Astrocyte (in vitro differentiated cells and primary cell): Measurements from ENCODE around the gene PDPK1.
"Not testable (repeated sequence)": the region's sequence is repeated elsewhere in the genome, so short reads cannot be mapped to it uniquely, and the experiment has no call there.

Experiments used
- EZH2 ChIP-seq: IDR thresholded peaks from 2 replicates; pipeline ENCODE4 v1.6.1; 2012; ENCODE audit warnings: mild to moderate bottlenecking, low read length, inconsistent platforms; ENCODE audit not compliant: insufficient read depth
- TF ChIP-seq, protein P1 (sequence below): IDR thresholded peaks from 2 replicates; pipeline ENCODE4 v1.5.1; 2011; ENCODE audit warnings: low read depth, mild to moderate bottlenecking, inconsistent platforms, low read length, moderate library complexity; ENCODE audit not compliant: insufficient read depth

DNA sequence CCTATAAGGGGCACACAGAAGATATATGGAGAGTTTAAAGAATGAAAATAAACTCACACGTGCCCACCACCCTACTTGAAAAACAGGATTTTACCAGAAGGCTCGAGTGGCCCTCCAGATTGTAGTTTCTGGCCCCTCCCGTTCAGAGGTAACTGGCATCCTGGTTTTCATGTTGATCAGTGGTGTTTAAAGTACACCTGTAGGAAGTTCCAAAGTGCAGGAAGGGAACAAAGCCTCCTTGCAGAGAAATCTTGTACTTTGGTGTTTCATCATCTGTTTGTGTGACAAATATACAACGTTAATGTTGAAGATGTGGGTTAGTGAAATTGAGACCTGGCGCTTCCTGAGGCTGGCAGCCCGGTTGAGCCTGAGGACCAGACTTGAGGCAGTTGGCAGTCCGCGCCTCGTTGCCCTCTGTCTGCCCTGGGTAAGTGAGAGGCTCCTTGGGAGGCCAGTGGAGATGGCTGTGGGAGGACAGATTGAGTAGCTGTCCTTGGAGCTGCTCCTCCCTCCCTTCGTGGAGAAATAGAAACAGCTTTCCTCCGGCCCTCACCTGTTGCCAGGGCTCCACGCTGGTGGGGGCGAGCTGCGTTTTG lies 12.6 kb downstream of the PDPK1 start:
- TF ChIP-seq, protein P1, sequence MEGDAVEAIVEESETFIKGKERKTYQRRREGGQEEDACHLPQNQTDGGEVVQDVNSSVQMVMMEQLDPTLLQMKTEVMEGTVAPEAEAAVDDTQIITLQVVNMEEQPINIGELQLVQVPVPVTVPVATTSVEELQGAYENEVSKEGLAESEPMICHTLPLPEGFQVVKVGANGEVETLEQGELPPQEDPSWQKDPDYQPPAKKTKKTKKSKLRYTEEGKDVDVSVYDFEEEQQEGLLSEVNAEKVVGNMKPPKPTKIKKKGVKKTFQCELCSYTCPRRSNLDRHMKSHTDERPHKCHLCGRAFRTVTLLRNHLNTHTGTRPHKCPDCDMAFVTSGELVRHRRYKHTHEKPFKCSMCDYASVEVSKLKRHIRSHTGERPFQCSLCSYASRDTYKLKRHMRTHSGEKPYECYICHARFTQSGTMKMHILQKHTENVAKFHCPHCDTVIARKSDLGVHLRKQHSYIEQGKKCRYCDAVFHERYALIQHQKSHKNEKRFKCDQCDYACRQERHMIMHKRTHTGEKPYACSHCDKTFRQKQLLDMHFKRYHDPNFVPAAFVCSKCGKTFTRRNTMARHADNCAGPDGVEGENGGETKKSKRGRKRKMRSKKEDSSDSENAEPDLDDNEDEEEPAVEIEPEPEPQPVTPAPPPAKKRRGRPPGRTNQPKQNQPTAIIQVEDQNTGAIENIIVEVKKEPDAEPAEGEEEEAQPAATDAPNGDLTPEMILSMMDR = not testable (repeated sequence)
- TF ChIP-seq EZH2 = not testable (repeated sequence)
